ENCODE measurements around the gene EYA2. TPM values are rescaled to one million over a fixed set of nuclear protein-coding genes. Genes with fewer than 3 reads are reported as not detected.

EYA2 gene
- total RNA-seq, 1 donor from 2014 or later, result 9.0 TPM

GRCh38 chr20:47021850-47022249 is 127.2 kb downstream of the EYA2 start:
- no peaks in the 10 kb centered on the region for H3K36me3 Mint-ChIP-seq
- no peak overlapping the region for H3K4me3 Mint-ChIP-seq
- peaks cover 50% of the 10 kb centered on the region for H3K4me1 Mint-ChIP-seq
- H3K27ac Mint-ChIP-seq, result no peak overlapping the region
- no peaks in the 10 kb centered on the region for H3K9me3 Mint-ChIP-seq
- H3K27me3 Mint-ChIP-seq (ENCODE audit: low read depth), result no peaks in the 10 kb centered on the region
- DNase-seq (ENCODE audit: low spot score in 2 of 2, unreplicated experiment in 2 of 2), result no peak
- TF ChIP-seq CTCF (IDR thresholded peaks at IDR 0.05; ENCODE audit: unreplicated experiment), result no peak

- H3K4me3 Mint-ChIP-seq, result no peak overlapping the region
- no peak for DNase-seq (ENCODE audit: low spot score in 2 of 2, unreplicated experiment in 2 of 2)
Measured at GRCh38 chr20:47024461-47024937, 129.9 kb downstream of the EYA2 start.

GRCh38 chr20:47027042-47027441 is 132.4 kb downstream of the EYA2 start:
- no peak overlapping the region for H3K4me3 Mint-ChIP-seq
- TF ChIP-seq CTCF (IDR thresholded peaks at IDR 0.05; ENCODE audit: unreplicated experiment), result no peak
- peaks cover 3% of the 10 kb centered on the region for H3K36me3 Mint-ChIP-seq
- peaks cover 49% of the 10 kb centered on the region for H3K4me1 Mint-ChIP-seq
- no peaks in the 10 kb centered on the region for H3K9me3 Mint-ChIP-seq
- no peak overlapping the region for H3K27ac Mint-ChIP-seq
- no peak for DNase-seq (ENCODE audit: low spot score in 2 of 2, unreplicated experiment in 2 of 2)
- no peaks in the 10 kb centered on the region for H3K27me3 Mint-ChIP-seq (ENCODE audit: low read depth)

More at GRCh38 chr20:47024461-47024937, 129.9 kb downstream of the EYA2 start:
- H3K4me1 Mint-ChIP-seq, result peaks cover 36% of the 10 kb centered on the region
- peaks cover 2% of the 10 kb centered on the region for H3K36me3 Mint-ChIP-seq
- TF ChIP-seq CTCF (IDR thresholded peaks at IDR 0.05; ENCODE audit: unreplicated experiment), result no peak
- H3K9me3 Mint-ChIP-seq, result no peaks in the 10 kb centered on the region
- H3K27ac Mint-ChIP-seq, result no peak overlapping the region
- H3K27me3 Mint-ChIP-seq (ENCODE audit: low read depth), result no peaks in the 10 kb centered on the region

- Mint-ChIP-seq H3K27ac (no peak overlapping the region), H3K27me3 (ENCODE audit: low read depth) (no peaks in the 10 kb centered on the region), H3K36me3 (peaks cover 3% of the 10 kb centered on the region), H3K4me3 (no peak overlapping the region), H3K4me1 (peaks cover 53% of the 10 kb centered on the region), H3K9me3 (no peaks in the 10 kb centered on the region)
- no peak for DNase-seq (ENCODE audit: low spot score in 2 of 2, unreplicated experiment in 2 of 2)
- no peak for TF ChIP-seq CTCF (IDR thresholded peaks at IDR 0.05; ENCODE audit: unreplicated experiment)
Measured at GRCh38 chr20:47027456-47027855, 132.8 kb downstream of the EYA2 start.

GRCh38 chr20:47028487-47028886 is 133.8 kb downstream of the EYA2 start:
- H3K27me3 Mint-ChIP-seq (ENCODE audit: low read depth), result no peaks in the 10 kb centered on the region
- H3K4me3 Mint-ChIP-seq, result no peak overlapping the region
- H3K9me3 Mint-ChIP-seq, result no peaks in the 10 kb centered on the region
- peaks cover 3% of the 10 kb centered on the region for H3K36me3 Mint-ChIP-seq
- no peak for DNase-seq (ENCODE audit: low spot score in 2 of 2, unreplicated experiment in 2 of 2)
- no peak overlapping the region for H3K27ac Mint-ChIP-seq
- TF ChIP-seq CTCF (IDR thresholded peaks at IDR 0.05; ENCODE audit: unreplicated experiment), result no peak
- H3K4me1 Mint-ChIP-seq, result peaks cover 46% of the 10 kb centered on the region

- H3K4me3 Mint-ChIP-seq, result no peak overlapping the region
- H3K9me3 Mint-ChIP-seq, result peaks cover 5% of the 10 kb centered on the region
- DNase-seq (ENCODE audit: low spot score in 2 of 2, unreplicated experiment in 2 of 2), result no peak
- H3K27ac Mint-ChIP-seq, result no peak overlapping the region
- no peak for TF ChIP-seq CTCF (IDR thresholded peaks at IDR 0.05; ENCODE audit: unreplicated experiment)
- H3K27me3 Mint-ChIP-seq (ENCODE audit: low read depth), result no peaks in the 10 kb centered on the region
- peaks cover 3% of the 10 kb centered on the region for H3K36me3 Mint-ChIP-seq
- H3K4me1 Mint-ChIP-seq, result peaks cover 34% of the 10 kb centered on the region
Measured at GRCh38 chr20:47029845-47030244, 135.2 kb downstream of the EYA2 start.
